ENCODE measurements around the gene AUTS2.

Gene AUTS2

GRCh38 chr7:69772718-69773436 is 174.6 kb downstream of the AUTS2 start:
- peaks cover 82% of the 10 kb centered on the region for H3K79me2 ChIP-seq (ENCODE audit: insufficient read depth, low read length)
- no peak overlapping the region for H3K4me3 ChIP-seq (ENCODE audit: low read depth, low read length, poor library complexity, severe bottlenecking)
- no peaks in the 10 kb centered on the region for H4K20me1 ChIP-seq (ENCODE audit: insufficient read depth, low read length)
- TF ChIP-seq CTCF (IDR thresholded peaks at IDR 0.05; ENCODE audit: low read length) (no peak), EZH2 (IDR thresholded peaks at IDR 0.05; ENCODE audit: borderline replicate concordance, low read length) (no peak)
- no peak overlapping the region for H2AFZ ChIP-seq (ENCODE audit: low read length)
- H3K4me2 ChIP-seq (ENCODE audit: low read length): no peak overlapping the region
- H3K27ac ChIP-seq (ENCODE audit: low read depth, low read length, poor library complexity, severe bottlenecking): no peak overlapping the region
- no peaks in the 10 kb centered on the region for H3F3A ChIP-seq (ENCODE audit: insufficient read depth, low read length)
- no peaks in the 10 kb centered on the region for H3K9me2 ChIP-seq (ENCODE audit: low read depth, low read length)
- no peaks in the 10 kb centered on the region for H3K9me3 ChIP-seq (ENCODE audit: low read length)
- peaks cover 5% of the 10 kb centered on the region; the same call in 1 of the 2 replicates for H3K36me3 ChIP-seq (ENCODE audit: insufficient read depth, low read length)
- H3K9ac ChIP-seq (ENCODE audit: low read length): no peak overlapping the region
- no peaks in the 10 kb centered on the region for H3K27me3 ChIP-seq (ENCODE audit: insufficient read depth, low read length)
- H3K4me1 ChIP-seq (ENCODE audit: insufficient read depth, low read length, severe bottlenecking): peaks cover 74% of the 10 kb centered on the region

- Histone ChIP-seq H4K20me1 (ENCODE audit: insufficient read depth, low read length) (no peaks in the 10 kb centered on the region), H3K79me2 (ENCODE audit: insufficient read depth, low read length) (peaks cover 80% of the 10 kb centered on the region), H3K9me2 (ENCODE audit: low read depth, low read length) (no peaks in the 10 kb centered on the region), H3K27ac (ENCODE audit: low read depth, low read length, poor library complexity, severe bottlenecking) (peak overlapping the region; percentile 11), H3F3A (ENCODE audit: insufficient read depth, low read length) (no peaks in the 10 kb centered on the region), H3K27me3 (ENCODE audit: insufficient read depth, low read length) (no peaks in the 10 kb centered on the region), H3K4me3 (ENCODE audit: low read depth, low read length, poor library complexity, severe bottlenecking) (no peak overlapping the region), H3K4me2 (ENCODE audit: low read length) (no peak overlapping the region), H3K4me1 (ENCODE audit: insufficient read depth, low read length, severe bottlenecking) (peaks cover 73% of the 10 kb centered on the region), H3K9ac (ENCODE audit: low read length) (no peak overlapping the region), H3K9me3 (ENCODE audit: low read length) (no peaks in the 10 kb centered on the region), H2AFZ (ENCODE audit: low read length) (no peak overlapping the region), H3K36me3 (ENCODE audit: insufficient read depth, low read length) (peaks cover 5% of the 10 kb centered on the region; the same call in 1 of the 2 replicates)
- TF ChIP-seq EZH2 (IDR thresholded peaks at IDR 0.05; ENCODE audit: borderline replicate concordance, low read length): no peak
- no peak for TF ChIP-seq CTCF (IDR thresholded peaks at IDR 0.05; ENCODE audit: low read length)
Measured at GRCh38 chr7:69773535-69774225, 175.4 kb downstream of the AUTS2 start.

GRCh38 chr7:69775231-69775771 is 177.0 kb downstream of the AUTS2 start:
- Histone ChIP-seq H3K4me1 (ENCODE audit: insufficient read depth, low read length, severe bottlenecking) (peaks cover 63% of the 10 kb centered on the region), H3K27ac (ENCODE audit: low read depth, low read length, poor library complexity, severe bottlenecking) (no peak overlapping the region), H3K27me3 (ENCODE audit: insufficient read depth, low read length) (no peaks in the 10 kb centered on the region), H3K9me3 (ENCODE audit: low read length) (no peaks in the 10 kb centered on the region), H3K4me2 (ENCODE audit: low read length) (no peak overlapping the region), H4K20me1 (ENCODE audit: insufficient read depth, low read length) (no peaks in the 10 kb centered on the region), H3K9ac (ENCODE audit: low read length) (no peak overlapping the region), H3K79me2 (ENCODE audit: insufficient read depth, low read length) (peaks cover 76% of the 10 kb centered on the region), H3K9me2 (ENCODE audit: low read depth, low read length) (no peaks in the 10 kb centered on the region), H2AFZ (ENCODE audit: low read length) (no peak overlapping the region), H3K4me3 (ENCODE audit: low read depth, low read length, poor library complexity, severe bottlenecking) (no peak overlapping the region), H3F3A (ENCODE audit: insufficient read depth, low read length) (no peaks in the 10 kb centered on the region), H3K36me3 (ENCODE audit: insufficient read depth, low read length) (peaks cover 5% of the 10 kb centered on the region; the same call in 1 of the 2 replicates)
- TF ChIP-seq EZH2 (IDR thresholded peaks at IDR 0.05; ENCODE audit: borderline replicate concordance, low read length): no peak
- TF ChIP-seq CTCF (IDR thresholded peaks at IDR 0.05; ENCODE audit: low read length): no peak

All from OCI-LY1 (cell line).